ENCODE measurements around the gene CNTN1.

The CNTN1 gene

GRCh38 chr12:40980427-40980961 is 288.3 kb downstream of the CNTN1 start:
- no peak for DNase-seq

- DNase-seq, result no peak
Measured at GRCh38 chr12:40986001-40986400, 293.8 kb downstream of the CNTN1 start.

GRCh38 chr12:40988355-40988754 is 296.1 kb downstream of the CNTN1 start:
- DNase-seq, result no peak

- DNase-seq, result no peak
Measured at GRCh38 chr12:40988824-40989223, 296.6 kb downstream of the CNTN1 start.

GRCh38 chr12:40989785-40990184 is 297.5 kb downstream of the CNTN1 start:
- DNase-seq, result no peak

- DNase-seq, result no peak
Measured at GRCh38 chr12:40992158-40992557, 299.9 kb downstream of the CNTN1 start.

GRCh38 chr12:40992674-40993073 is 300.4 kb downstream of the CNTN1 start:
- DNase-seq, result no peak

- no peak for DNase-seq
Measured at GRCh38 chr12:40993158-40993557, 300.9 kb downstream of the CNTN1 start.

- no peak for DNase-seq
Measured at GRCh38 chr12:40996091-40996490, 303.9 kb downstream of the CNTN1 start.

GRCh38 chr12:40999210-40999609 is 307.0 kb downstream of the CNTN1 start:
- no peak for DNase-seq

GRCh38 chr12:41008472-41008871 is 316.2 kb downstream of the CNTN1 start:
- DNase-seq, result peak in 1 of 2 experiments; percentile 4

GRCh38 chr12:41011939-41012338 is 319.7 kb downstream of the CNTN1 start:
- DNase-seq, result no peak

GRCh38 chr12:41013881-41014642 is 321.8 kb downstream of the CNTN1 start:
- no peak for DNase-seq

GRCh38 chr12:41014643-41015020 is 322.4 kb downstream of the CNTN1 start:
- no peak for DNase-seq

- no peak for DNase-seq
Measured at GRCh38 chr12:41018010-41018409, 325.8 kb downstream of the CNTN1 start.

GRCh38 chr12:41019461-41019860 is 327.2 kb downstream of the CNTN1 start:
- DNase-seq, result no peak

- no peak for DNase-seq
Measured at GRCh38 chr12:41023836-41024235, 331.6 kb downstream of the CNTN1 start.

- no peak for DNase-seq
Measured at GRCh38 chr12:41026151-41026550, 333.9 kb downstream of the CNTN1 start.

GRCh38 chr12:41032386-41032785 is 340.1 kb downstream of the CNTN1 start:
- DNase-seq, result no peak

- DNase-seq, result no peak
Measured at GRCh38 chr12:41034686-41035085, 342.4 kb downstream of the CNTN1 start.

GRCh38 chr12:41039461-41039860 is 347.2 kb downstream of the CNTN1 start:
- DNase-seq, result no peak

- no peak for DNase-seq
Measured at GRCh38 chr12:41045509-41045908, 353.3 kb downstream of the CNTN1 start.

GRCh38 chr12:41049033-41049432 is 356.8 kb downstream of the CNTN1 start:
- no peak for DNase-seq

GRCh38 chr12:41051954-41052353 is 359.7 kb downstream of the CNTN1 start:
- no peak for DNase-seq

- DNase-seq, result no peak
Measured at GRCh38 chr12:41052441-41052840, 360.2 kb downstream of the CNTN1 start.

All from Kasumi-1 (cell line).